Activated T-helper 17 cell treated with anti-CD3 and anti-CD28 coated beads, Interleukin-2, amount 50 U/mL, for 72 hours (primary cell): Measurements from ENCODE around the gene CEACAM21. TPM values are rescaled to one million over a fixed set of nuclear protein-coding genes. Genes with fewer than 3 reads are reported as not detected.
"Not testable (repeated sequence)": the region's sequence is repeated elsewhere in the genome, so short reads cannot be mapped to it uniquely, and the experiment has no call there.

Experiments
- ATAC-seq: fragments of 150-1000 bp; cut with Tn5 transposase; replicated peaks from 2 replicates; pipeline ENCODE4 v1.10.0; 2021; ENCODE audit warnings: mild to moderate bottlenecking, moderate library complexity
- H3K27ac Mint-ChIP-seq: one replicate; pipeline ENCODE4 v1.8.0; 2022; ENCODE audit warnings: mixed read lengths
- H3K27me3 Mint-ChIP-seq: one replicate; pipeline ENCODE4 v1.8.0; 2022; ENCODE audit warnings: mixed read lengths
- H3K36me3 Mint-ChIP-seq: one replicate; pipeline ENCODE4 v1.8.0; 2022; ENCODE audit warnings: low read depth, mild to moderate bottlenecking, mixed read lengths
- H3K4me1 Mint-ChIP-seq: one replicate; pipeline ENCODE4 v1.8.0; 2022; ENCODE audit warnings: mixed read lengths
- H3K4me3 Mint-ChIP-seq: one replicate; pipeline ENCODE4 v1.8.0; 2022; ENCODE audit warnings: mild to moderate bottlenecking, mixed read lengths
- H3K9me3 Mint-ChIP-seq: one replicate; pipeline ENCODE4 v1.8.0; 2022; ENCODE audit warnings: mixed read lengths
- total RNA-seq, 2 donors: library from RNA; stranded (reverse); gene quantifications; one replicate each; pipeline ENCODE4 v1.2.3, GENCODE V29; 2022

CEACAM21 gene
- total RNA-seq, 2 donors from 2014 or later: 27.1 to 30.7 TPM

DNA sequence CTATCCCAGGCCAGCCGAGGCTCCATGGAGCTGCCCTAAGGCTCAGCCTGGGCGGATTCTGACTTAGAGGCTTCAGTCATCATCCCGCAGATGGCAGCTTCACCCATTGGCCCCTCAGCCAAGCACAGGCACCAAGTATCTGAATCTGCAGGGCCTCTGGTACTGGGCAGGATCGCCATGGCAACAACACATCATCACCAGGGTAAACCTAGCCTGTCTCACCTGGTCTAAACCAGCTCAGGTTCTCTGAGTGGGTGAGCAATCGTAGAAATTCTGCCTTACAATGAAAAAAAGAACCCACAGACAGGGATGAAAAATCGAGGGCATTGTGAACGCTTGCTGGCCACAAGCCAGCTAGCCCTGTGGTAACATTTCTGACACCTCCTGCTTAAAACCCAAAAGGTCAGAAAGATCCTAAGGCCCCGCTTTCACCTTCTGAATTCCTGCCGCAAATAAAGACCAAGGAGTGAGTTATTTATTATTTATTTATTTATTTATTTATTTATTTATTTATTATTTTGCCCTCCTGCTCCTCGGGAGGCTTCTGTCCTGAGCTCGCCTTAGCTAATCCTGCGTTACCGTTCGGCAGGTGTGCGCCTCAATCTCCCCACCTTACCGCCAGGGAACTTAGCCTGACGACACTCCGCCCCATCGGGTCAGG lies 12.0 kb upstream of the CEACAM21 start:
- Mint-ChIP-seq H3K27me3 (no peaks in the 10 kb centered on the region), H3K9me3 (no peaks in the 10 kb centered on the region), H3K27ac (peak overlapping the region; percentile 92), H3K4me3 (peak overlapping the region; percentile 87), H3K4me1 (peaks cover 34% of the 10 kb centered on the region), H3K36me3 (peaks cover 51% of the 10 kb centered on the region)
- ATAC-seq: peak; percentile 79

DNA sequence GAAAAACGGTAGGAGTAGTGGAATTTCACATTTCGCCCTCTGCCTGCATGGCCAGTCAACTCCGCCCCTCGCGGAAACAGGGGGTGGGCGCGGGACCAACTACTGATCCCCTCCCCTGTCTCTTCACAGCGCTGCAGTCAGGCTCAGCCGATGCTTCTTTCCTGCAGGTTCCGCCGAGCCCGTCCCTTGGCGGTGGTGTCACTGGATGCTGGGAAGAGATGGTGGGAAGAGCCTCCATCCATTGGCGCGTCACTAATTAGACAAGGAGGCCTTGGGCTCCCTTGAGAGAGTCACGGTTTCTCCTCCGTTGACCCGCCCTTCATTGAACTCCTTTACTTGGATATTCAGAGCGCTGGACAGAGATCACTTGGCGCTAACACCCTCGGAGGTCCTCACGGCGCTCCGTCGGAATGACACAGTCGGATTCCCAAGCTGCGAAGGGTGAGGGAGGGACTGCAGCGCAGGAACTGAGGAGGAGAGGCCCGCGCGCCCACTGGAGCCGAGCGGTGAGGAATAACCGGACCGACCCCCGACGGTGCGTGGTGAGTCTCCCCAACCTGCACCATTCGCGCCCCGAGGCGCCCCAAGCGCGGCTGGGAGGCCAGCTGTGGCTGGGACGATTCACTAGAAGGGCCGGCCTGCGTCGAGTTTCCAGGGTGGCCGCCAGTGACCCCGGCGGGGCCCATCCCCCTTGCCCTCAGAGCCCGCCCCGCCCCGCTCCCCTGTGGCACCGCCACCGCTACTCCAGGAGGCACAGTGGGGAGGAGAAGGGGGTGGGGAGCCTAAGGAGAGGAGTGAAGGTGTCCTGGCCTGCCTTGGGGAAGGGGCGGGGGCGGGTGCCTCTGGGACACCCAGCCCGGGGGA lies 11.2 kb upstream of the CEACAM21 start:
- no peaks in the 10 kb centered on the region for H3K27me3 Mint-ChIP-seq
- peak overlapping the region; percentile 87 for H3K4me3 Mint-ChIP-seq
- peaks cover 48% of the 10 kb centered on the region for H3K36me3 Mint-ChIP-seq
- no peak for ATAC-seq
- H3K4me1 Mint-ChIP-seq: peaks cover 29% of the 10 kb centered on the region
- peak overlapping the region; percentile 92 for H3K27ac Mint-ChIP-seq
- no peaks in the 10 kb centered on the region for H3K9me3 Mint-ChIP-seq

DNA sequence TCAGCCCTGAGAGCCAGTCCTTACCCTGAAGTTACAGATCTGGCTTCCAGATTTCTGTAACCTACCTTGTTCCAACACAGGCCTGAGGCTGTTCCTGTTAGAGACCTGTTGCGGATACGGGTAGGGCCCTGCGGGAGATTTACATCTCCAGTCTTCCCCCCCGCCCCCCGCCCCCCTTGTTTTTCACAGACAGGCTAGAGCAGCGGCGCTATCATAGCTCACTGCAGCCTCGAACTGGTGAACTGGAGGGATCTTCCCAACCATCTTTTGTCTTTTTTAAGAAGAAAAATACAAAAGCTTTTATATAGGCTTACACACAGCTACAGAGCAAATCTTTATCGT lies 10.6 kb upstream of the CEACAM21 start:
- peaks cover 43% of the 10 kb centered on the region for H3K36me3 Mint-ChIP-seq
- H3K9me3 Mint-ChIP-seq: no peaks in the 10 kb centered on the region
- no peaks in the 10 kb centered on the region for H3K27me3 Mint-ChIP-seq
- no peak overlapping the region for H3K27ac Mint-ChIP-seq
- H3K4me3 Mint-ChIP-seq: no peak overlapping the region
- ATAC-seq: no peak
- H3K4me1 Mint-ChIP-seq: peaks cover 26% of the 10 kb centered on the region

DNA sequence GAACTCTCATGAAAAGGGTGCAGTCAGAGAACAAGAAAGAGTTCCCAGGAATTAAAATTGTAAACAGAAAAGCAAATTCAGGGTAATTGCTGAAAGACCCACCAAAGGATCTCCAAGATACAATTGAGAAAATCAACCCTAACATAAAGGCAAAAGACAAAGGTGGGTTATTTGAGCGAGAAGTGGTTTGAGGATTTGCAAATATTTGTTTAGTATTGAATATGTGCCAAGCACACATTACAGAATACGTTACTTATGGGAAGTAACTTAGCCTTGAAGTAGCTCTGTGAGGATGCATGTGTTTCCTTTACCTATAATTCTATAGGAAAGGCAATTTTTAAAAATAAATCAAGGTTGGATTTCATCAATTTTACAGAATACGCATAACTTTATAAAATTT lies 10.0 kb upstream of the CEACAM21 start:
- no peaks in the 10 kb centered on the region for H3K27me3 Mint-ChIP-seq
- H3K27ac Mint-ChIP-seq: no peak overlapping the region
- no peak for ATAC-seq
- no peak overlapping the region for H3K4me3 Mint-ChIP-seq
- H3K36me3 Mint-ChIP-seq: peaks cover 43% of the 10 kb centered on the region
- peaks cover 26% of the 10 kb centered on the region for H3K4me1 Mint-ChIP-seq
- no peaks in the 10 kb centered on the region for H3K9me3 Mint-ChIP-seq

DNA sequence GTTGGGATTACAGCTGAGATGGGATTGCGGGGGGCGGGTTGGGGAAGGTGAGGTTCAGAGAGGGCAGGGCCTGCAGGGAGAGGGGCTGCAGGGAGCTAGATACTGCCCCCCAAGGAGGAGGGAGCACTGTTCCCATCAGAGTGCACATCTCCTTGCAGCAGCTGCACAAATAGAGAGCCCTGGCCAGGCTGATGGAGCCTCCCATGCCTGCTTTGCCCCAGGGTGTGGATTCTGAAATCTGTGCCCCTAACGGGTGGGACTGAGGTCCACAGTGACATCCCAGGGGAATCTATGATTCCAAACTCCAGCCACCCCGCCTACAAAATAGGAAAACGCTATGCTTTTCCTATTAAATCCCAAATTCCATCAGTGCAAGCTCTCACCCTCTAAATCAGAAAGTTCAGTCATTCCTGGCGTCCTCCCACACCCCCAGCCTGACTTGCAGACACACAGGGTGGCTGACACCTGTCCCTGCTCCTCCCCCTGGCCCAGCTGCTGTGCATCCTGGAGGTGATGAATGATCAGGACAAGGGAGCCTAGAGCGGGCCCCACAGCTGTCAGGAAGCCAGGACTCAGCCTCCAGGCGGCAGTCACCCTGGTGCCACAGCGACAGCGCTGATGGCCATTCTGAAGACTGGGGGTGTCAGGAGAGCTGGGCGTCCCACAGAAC lies 6.3 kb upstream of the CEACAM21 start:
- Mint-ChIP-seq H3K27me3 (no peaks in the 10 kb centered on the region), H3K4me3 (no peak overlapping the region), H3K4me1 (peaks cover 12% of the 10 kb centered on the region), H3K9me3 (no peaks in the 10 kb centered on the region), H3K27ac (no peak overlapping the region), H3K36me3 (peaks cover 54% of the 10 kb centered on the region)
- no peak for ATAC-seq

DNA sequence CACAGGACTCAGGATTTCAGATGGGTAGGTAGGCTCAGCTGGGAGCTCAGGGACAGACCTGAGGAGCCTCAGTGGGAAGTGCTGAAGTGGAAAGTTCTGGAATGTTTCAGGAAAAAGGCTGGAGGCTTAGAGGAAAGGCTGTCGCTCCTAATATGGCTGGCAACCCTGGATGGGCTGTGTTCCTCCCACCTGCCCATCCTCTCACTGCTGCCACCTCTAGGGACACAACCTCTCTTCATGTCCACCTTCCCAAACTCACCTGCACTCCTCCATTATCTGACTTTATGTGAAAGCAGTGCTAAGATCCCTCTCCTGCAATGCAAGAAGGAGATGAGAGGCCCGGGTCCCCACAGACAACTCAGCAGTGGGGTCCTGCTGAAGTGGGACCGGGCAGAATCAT lies 5.8 kb upstream of the CEACAM21 start:
- Mint-ChIP-seq H3K4me3 (no peak overlapping the region), H3K27me3 (no peaks in the 10 kb centered on the region), H3K9me3 (no peaks in the 10 kb centered on the region), H3K4me1 (peaks cover 12% of the 10 kb centered on the region), H3K27ac (peak overlapping the region; percentile 82), H3K36me3 (peaks cover 54% of the 10 kb centered on the region)
- peak; percentile 8 for ATAC-seq

DNA sequence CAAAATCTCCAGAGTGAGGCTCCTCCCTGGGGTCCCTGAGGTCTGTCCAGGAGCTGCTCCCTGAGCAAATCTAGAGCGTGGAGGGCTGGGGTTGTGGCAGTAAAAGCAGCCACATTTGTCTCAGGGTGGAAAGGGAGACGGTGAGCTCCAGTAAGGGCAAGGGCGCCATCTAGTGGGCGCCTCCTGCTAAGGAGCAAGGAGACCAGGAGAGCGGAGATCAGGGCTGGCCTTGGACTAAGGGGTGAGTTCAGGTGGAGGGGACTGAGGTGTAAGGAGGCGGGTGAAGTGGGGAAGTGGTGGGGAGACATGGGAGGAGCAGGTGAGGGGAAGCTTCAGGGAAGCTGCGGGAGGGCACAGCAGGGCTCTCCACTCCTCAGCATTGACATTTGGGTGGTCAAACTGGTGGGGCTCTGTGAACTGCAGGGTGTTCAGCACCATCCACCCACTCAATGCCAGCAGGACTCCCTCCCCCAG lies 5.3 kb upstream of the CEACAM21 start:
- H3K9me3 Mint-ChIP-seq: no peaks in the 10 kb centered on the region
- ATAC-seq: peak; percentile 98
- H3K4me1 Mint-ChIP-seq: peaks cover 11% of the 10 kb centered on the region
- H3K27ac Mint-ChIP-seq: peak overlapping the region; percentile 82
- H3K27me3 Mint-ChIP-seq: no peaks in the 10 kb centered on the region
- peaks cover 50% of the 10 kb centered on the region for H3K36me3 Mint-ChIP-seq
- H3K4me3 Mint-ChIP-seq: no peak overlapping the region

DNA sequence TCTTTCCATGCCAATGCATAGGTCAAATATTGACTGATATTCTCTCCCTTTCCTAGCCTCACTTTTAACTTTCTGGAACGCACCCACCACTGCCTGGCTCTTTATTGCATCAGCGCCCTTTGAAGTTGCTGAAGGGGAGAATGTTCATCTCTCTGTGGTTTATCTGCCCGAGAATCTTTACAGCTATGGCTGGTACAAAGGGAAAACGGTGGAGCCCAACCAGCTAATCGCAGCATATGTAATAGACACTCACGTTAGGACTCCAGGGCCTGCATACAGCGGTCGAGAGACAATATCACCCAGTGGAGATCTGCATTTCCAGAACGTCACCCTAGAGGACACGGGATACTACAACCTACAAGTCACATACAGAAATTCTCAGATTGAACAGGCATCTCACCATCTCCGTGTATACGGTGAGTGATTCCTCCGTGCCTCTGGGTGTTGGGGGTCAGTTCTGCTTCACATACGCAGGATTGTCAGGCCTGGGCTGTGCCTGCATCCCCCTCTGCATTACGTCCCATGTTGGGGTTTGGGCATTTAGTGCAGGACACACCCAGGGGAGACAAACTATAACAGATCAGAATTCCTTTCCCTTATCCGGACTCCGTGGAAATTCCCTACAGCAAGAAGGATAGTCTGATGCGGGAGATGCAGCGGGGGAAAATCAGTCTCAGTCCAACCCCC lies 1.3 kb downstream of the CEACAM21 start:
- no peak for ATAC-seq
- no peaks in the 10 kb centered on the region for H3K27me3 Mint-ChIP-seq
- H3K4me3 Mint-ChIP-seq: peak overlapping the region; percentile 84
- H3K36me3 Mint-ChIP-seq: peaks cover 74% of the 10 kb centered on the region
- H3K27ac Mint-ChIP-seq: peak overlapping the region; percentile 95
- H3K9me3 Mint-ChIP-seq: peaks cover 3% of the 10 kb centered on the region
- peaks cover 13% of the 10 kb centered on the region for H3K4me1 Mint-ChIP-seq

DNA sequence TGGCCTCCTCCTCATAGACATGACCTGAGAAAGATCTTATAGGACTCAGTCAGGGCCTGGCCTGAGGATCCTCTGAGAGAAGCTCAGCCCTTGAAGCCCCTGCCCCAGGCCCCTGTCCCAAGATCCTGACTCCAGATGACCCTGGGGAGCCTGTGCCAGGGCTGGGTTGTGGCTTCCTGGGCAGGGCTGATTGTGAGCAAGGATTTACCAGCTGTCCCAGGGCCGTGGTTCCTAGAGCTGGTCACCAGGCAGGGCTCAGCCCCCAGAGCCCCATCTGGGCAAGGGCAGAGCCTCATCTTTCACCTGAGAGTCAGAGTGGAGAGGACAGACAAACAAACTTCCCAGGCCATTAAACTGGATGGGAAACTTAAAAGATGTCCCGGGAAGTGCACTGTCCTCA lies 1.9 kb downstream of the CEACAM21 start:
- H3K27ac Mint-ChIP-seq: no peak overlapping the region
- no peak for ATAC-seq
- H3K4me3 Mint-ChIP-seq: no peak overlapping the region
- peaks cover 13% of the 10 kb centered on the region for H3K4me1 Mint-ChIP-seq
- peaks cover 3% of the 10 kb centered on the region for H3K9me3 Mint-ChIP-seq
- no peaks in the 10 kb centered on the region for H3K27me3 Mint-ChIP-seq
- H3K36me3 Mint-ChIP-seq: peaks cover 75% of the 10 kb centered on the region

DNA sequence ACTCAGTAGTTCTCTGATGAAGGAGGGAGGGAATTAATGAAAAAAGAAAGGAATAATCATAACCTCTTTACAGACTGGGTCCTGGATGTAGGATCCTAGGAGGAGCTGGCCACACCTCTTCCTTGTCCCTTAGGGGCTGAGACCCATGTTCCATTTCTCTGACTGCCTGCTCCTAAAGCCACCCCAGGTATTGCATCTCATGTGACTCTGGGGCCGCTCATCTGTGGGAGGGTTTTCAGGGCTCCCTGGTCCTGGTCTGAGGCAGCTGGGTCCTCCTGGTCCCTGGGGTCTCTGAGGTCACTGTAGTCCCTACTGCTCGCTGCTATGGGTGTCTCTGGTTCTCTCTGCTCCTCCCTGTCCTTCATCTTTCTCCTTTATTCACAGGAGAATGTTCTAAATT lies 2.9 kb downstream of the CEACAM21 start:
- no peak for ATAC-seq
- Mint-ChIP-seq H3K27ac (no peak overlapping the region), H3K9me3 (peaks cover 3% of the 10 kb centered on the region), H3K4me3 (no peak overlapping the region), H3K27me3 (no peaks in the 10 kb centered on the region), H3K4me1 (peaks cover 13% of the 10 kb centered on the region), H3K36me3 (peaks cover 77% of the 10 kb centered on the region)

DNA sequence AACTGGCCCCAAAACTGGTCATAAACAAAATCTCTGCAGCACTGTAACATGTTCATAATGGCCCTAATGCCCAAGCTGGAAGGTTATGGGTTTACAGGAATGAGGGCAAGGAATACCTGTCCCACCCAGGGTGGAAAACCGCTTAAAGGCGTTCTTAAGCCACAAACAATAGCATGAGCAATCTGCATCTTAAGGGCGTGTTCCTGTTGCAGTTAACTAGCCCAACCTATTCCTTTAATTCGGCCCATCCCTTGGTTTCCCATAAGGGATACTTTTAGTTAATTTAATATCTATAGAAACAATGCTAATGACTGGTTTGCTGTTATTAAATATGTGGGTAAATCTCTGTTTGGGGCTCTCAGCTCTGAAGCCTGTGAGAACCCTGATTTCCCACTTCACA lies 5.1 kb downstream of the CEACAM21 start:
- not testable (repeated sequence) for ATAC-seq, H3K27me3 Mint-ChIP-seq, H3K27ac Mint-ChIP-seq, H3K4me1 Mint-ChIP-seq, H3K4me3 Mint-ChIP-seq, H3K9me3 Mint-ChIP-seq
- peaks cover 97% of the 10 kb centered on the region for H3K36me3 Mint-ChIP-seq

DNA sequence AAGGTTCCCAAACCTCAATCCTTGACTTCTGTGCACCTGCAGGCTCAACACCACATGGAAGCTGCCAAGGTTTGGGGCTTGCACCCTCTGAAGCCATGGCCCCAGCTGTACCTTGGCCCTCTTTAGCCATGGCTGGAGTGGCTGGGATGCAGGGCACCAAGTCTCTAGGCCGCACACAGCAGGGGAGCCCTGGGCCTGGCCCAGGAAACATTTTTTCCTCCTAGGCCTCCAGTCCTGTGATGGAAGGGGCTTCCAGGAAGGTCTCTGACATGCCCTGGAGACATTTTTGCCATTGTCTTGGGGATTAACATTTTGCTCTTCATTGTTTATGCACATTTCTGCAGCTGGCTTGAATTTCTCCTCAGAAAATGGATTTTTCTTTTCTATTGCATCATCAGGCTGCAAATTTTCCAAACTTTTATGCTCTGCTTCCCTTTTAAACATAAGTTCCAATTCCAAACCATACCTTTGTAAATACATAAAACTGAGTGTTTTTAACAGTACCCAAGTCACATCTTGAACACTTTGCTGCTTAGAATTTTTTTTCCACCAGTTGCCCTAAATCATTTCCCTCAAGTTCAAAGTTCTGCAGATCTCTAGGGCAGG lies 6.7 kb downstream of the CEACAM21 start:
- not testable (repeated sequence) for H3K27me3 Mint-ChIP-seq, H3K4me1 Mint-ChIP-seq, H3K4me3 Mint-ChIP-seq, H3K9me3 Mint-ChIP-seq, H3K27ac Mint-ChIP-seq, ATAC-seq
- H3K36me3 Mint-ChIP-seq: peaks cover 94% of the 10 kb centered on the region

DNA sequence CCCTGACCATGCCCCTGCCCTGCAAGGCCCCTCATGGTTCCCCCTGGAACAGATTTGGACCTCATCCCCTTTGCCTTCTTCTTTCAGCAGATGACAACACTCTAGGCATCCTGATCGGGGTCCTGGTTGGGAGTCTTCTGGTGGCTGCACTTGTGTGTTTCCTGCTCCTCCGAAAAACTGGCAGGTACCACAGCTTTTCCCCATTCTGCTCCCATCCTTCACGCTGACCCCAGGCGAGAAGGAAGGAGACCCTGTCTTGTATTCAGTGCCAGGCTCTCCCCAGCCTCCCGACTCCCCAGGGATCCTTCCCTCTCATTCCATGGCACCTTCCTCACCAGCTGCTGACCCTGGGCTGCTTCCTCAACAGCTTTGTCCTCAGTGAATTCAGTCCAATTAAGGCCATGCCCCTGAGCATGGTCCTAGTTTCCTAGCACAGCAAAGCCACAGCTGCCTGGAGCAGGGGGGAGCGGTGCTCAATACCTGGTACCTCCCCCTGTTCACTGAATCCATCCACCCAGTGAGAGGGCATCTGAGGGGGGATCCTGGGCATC lies 8.4 kb downstream of the CEACAM21 start:
- ATAC-seq: no peak
- Mint-ChIP-seq H3K36me3 (peaks cover 77% of the 10 kb centered on the region), H3K9me3 (peaks cover 3% of the 10 kb centered on the region), H3K27me3 (no peaks in the 10 kb centered on the region), H3K4me1 (peaks cover 5% of the 10 kb centered on the region), H3K4me3 (no peak overlapping the region), H3K27ac (no peak overlapping the region)

DNA sequence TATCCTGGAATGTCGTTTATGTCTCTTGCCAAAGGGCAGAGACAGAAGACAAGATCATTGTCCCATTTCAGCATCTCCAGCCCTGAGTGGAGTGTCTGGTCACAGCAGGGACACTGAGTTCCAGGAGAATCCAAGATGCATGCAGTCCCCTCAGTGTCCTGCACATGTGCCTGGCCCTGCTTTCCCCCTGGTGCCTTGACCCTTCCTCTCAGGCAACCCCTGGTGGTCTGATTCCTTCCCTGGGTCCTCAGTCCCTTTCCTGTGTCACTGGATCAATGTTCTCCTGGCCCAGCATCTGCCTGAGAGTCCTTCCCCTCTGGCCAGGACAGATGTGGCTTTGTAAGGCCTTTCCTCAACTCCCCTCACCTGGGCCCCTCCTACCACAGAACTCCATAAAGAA lies 9.0 kb downstream of the CEACAM21 start:
- no peak overlapping the region for H3K27ac Mint-ChIP-seq
- H3K4me1 Mint-ChIP-seq: peaks cover 5% of the 10 kb centered on the region
- ATAC-seq: no peak
- H3K36me3 Mint-ChIP-seq: peaks cover 71% of the 10 kb centered on the region
- H3K27me3 Mint-ChIP-seq: no peaks in the 10 kb centered on the region
- no peak overlapping the region for H3K4me3 Mint-ChIP-seq
- H3K9me3 Mint-ChIP-seq: peaks cover 3% of the 10 kb centered on the region
